WI38 (cell line): ENCODE results near the gene TAF13.
"Not testable (repeated sequence)": the region's sequence is repeated elsewhere in the genome, so short reads cannot be mapped to it uniquely, and the experiment has no call there.

Experiments
- H3K4me3 ChIP-seq: 2 replicates; pipeline ENCODE4 v1.5.1; 2011; ENCODE audit warnings: low read depth, mild to moderate bottlenecking, control low read depth, low read length
- TF ChIP-seq, protein P1 (sequence below): IDR thresholded peaks from 2 replicates; pipeline ENCODE4 v1.5.1; 2012; ENCODE audit warnings: low read depth, mild to moderate bottlenecking, control low read depth, low read length

The TAF13 gene

DNA sequence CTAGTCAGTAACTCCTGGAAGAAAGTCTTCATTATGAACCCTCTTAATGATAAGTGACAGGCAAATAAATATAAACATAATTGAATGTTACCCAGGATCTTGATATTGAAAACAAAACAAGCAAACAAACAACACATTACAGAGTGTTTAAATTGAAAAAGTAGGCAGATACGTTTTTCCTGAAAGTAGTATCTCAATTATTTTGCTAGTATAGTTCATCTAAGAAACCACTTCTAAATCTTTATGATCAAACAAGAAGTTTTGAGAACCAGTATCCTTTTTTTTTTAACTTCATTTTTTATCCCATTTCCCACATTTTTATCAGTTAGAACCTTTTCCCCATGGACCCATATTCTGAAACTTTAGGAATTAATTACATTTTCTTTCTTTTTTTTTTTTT is 30.2 kb downstream of the TAF13 start:
- no peak overlapping the region for H3K4me3 ChIP-seq
- TF ChIP-seq, protein P1, sequence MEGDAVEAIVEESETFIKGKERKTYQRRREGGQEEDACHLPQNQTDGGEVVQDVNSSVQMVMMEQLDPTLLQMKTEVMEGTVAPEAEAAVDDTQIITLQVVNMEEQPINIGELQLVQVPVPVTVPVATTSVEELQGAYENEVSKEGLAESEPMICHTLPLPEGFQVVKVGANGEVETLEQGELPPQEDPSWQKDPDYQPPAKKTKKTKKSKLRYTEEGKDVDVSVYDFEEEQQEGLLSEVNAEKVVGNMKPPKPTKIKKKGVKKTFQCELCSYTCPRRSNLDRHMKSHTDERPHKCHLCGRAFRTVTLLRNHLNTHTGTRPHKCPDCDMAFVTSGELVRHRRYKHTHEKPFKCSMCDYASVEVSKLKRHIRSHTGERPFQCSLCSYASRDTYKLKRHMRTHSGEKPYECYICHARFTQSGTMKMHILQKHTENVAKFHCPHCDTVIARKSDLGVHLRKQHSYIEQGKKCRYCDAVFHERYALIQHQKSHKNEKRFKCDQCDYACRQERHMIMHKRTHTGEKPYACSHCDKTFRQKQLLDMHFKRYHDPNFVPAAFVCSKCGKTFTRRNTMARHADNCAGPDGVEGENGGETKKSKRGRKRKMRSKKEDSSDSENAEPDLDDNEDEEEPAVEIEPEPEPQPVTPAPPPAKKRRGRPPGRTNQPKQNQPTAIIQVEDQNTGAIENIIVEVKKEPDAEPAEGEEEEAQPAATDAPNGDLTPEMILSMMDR: no peak

DNA sequence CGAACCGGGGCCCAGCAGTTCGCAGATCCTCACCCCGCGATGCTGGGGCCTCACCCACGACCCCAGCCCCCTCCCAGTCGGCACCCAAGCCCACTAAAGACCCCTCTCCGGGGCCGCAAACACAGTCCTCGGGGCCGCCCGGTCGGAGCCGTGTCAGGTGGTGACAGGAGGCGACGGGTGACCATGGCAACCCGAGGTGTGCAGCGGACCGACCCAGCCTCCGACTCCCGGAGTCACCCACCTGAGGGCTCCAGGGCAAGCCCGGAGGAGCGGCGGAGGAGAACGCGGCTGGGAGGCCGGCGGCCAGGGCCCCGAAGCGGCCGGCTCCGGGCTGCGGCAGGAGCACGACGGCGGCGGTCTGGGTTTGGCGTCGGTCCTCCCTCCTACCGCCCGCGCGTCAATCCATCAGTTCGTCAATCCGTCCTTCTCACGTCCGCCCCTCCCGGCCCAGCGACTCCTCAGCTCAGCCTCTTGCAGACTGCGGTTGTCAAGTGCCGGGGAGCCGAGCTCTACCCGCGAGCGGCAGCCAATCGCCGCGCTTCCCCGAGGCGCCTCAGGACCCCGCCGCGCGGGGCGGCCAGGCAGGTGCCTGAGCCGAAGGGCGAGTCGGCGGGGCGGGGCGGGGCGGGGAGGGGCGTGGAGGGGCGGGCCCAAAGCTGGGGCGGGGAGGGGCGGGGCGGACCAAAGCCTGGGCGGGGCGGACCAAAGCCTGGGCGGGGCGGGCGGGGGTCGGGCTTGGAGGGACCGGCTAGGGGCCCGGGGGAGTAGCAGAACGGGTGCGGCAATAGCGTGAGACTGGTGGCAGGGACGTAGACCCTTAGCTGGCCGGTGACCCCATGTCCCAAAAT is 34.0 kb downstream of the TAF13 start, which contains the start of gene WDR47:
TSS of gene WDR47 (minus strand) at position 482 of the 848 bp plus-strand sequence. CDS start 18,590 bp downstream, outside the sequence.
- peak within 1 kb of the TSS; percentile 93 for H3K4me3 ChIP-seq
- TF ChIP-seq, protein P1: no peak

DNA sequence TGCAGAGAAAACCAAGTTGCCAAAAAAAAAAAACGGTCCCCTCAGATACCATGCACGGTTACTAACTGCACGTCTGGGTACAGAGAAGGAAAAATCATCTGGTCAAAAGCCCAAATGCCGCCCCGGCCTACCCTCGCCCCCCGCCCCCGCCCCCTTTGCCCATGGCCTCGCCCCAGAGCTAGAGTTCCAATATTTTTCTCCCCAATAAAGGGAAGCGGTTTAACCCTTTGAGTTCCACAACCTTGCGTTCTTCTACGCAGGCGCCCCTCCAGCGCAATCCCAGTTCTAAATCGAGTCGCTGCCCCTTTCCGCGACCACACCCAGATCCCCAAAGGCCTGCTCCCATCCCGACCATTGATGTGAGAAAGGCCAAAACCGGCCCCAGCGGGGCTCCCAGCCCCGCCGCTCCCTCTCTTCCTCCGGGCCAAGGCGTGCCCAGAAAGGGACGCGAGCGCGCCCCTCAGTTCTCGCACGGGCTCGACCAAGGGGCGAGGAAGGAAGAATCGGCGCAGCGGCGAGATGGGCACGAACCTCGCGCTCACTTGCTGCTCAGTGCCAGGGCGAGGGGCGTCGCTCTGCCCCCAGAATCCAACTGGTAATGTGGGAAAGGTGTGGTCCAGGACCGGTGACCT is 34.7 kb downstream of the TAF13 start:
- TF ChIP-seq, protein P1: no peak
- peak overlapping the region; percentile 93 for H3K4me3 ChIP-seq

DNA sequence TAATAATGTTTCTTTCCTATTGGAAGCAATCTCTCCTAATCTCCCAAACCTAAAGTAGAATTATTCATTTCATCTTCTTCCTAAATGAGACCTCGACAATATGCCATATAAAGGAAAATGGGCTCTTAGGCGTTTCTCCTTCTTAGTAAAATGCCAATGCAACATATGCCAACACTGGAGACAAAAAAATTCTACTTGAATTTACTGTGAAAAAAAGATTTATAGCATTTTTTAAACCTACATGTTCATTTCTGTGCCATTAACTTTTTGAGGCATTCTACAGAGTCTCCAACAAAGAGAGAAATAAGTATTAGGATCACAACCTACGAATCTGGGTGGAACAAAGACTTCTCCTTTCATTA is 35.2 kb downstream of the TAF13 start:
- TF ChIP-seq, protein P1: no peak
- peak overlapping the region; percentile 93 for H3K4me3 ChIP-seq

DNA sequence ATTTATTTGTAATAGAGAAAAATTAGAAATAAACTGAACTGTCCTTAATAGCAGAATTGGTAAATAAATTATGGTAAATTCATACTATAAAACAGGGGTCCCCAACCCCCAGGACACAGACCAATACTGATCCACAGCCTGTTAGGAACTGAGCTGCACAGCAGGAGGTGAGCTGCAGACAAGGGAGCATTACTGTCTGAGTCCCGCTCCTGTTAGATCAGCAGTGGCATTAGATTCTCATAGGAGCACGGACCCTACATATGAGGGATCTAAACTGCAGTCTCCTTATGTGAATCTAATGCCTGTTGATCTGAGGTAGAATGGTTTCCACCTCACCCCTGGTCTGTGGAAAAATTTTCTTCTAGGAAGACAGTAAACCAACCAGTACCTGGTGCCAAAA is 41.4 kb downstream of the TAF13 start:
- TF ChIP-seq, protein P1: no peak
- no peak overlapping the region for H3K4me3 ChIP-seq

DNA sequence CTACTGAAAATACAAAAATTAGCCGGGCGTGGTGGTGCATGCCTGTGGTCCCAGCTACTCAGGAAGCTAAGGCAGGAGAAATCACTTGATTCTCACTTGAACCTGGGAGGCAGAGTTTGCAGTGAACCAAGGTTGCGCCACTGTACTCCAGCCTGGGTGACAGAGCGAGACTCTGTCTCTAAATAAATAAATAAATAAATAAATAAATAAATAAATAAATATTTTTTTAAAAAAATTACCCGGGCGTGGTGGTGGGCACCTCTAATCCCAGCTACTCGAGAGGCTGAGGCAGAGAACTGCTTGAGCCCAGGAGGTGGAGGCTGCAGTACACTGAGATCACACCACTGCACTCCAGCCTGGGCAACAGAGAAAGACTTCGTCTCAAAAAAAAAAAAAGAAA is 46.3 kb downstream of the TAF13 start:
- not testable (repeated sequence) for H3K4me3 ChIP-seq

DNA sequence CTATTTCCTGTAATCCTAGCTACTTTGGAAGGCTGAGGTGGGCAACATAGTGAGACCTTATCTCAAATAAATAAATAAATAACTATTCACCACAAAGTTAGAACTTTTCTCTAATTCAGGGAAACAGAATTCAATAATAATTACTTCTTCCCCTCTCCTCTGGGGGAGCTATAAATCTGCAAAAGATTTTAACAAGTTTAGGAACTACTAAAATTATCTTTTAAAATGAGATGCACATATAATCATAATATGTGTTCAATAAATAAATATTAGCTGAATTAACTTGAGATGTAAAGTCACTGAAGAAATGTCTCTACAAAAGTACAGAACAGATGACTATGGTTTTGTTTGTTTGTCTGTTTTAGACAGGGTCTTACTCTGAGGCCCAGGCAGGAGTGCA is 48.0 kb downstream of the TAF13 start:
- TF ChIP-seq, protein P1: no peak

More for the DNA sequence above, 48.0 kb downstream of the TAF13 start:
- no peak overlapping the region for H3K4me3 ChIP-seq
